Psoas muscle (tissue), 8 donors: ENCODE measurements around the gene CAPN15. TPM values are rescaled to one million over a fixed set of nuclear protein-coding genes. Genes with fewer than 3 reads are reported as not detected.
A peak's percentile ranks its signal among the peaks of the same experiment; 100 is the strongest.
"Not testable (repeated sequence)": the region's sequence is repeated elsewhere in the genome, so short reads cannot be mapped to it uniquely, and the experiment has no call there.

ENCODE experiments used
- ATAC-seq, 4 donors: fragments of 200-7000 bp; cut with Tn5 transposase; one replicate each; pipeline ENCODE4 v1.9.1; 2020; ENCODE audit warnings: moderate library complexity in 3 of 4, mild to moderate bottlenecking in 2 of 4
- DNase-seq, 2 donors: peaks; one replicate each; pipeline ENCODE4 v3.0.0-alpha.2; 2020
- H3K27ac ChIP-seq: fragments of 200-600 bp; one replicate; pipeline ENCODE4 v1.8.0; 2022
- H3K27me3 ChIP-seq, 3 donors: fragments of 200-600 bp in 1 of 3; one replicate each; pipeline versions ENCODE4 v1.6.1 to v1.8.0; 2013 to 2022; ENCODE audit warnings: low read length in 2 of 3, mild to moderate bottlenecking in 2 of 3, moderate library complexity in 1 of 3; ENCODE audit not compliant: insufficient read depth in 3 of 3
- H3K36me3 ChIP-seq, 2 donors: fragments of 200-600 bp in 1 of 2; one replicate each; pipeline versions ENCODE4 v1.6.1 to v1.8.0; 2013 to 2022; ENCODE audit warnings: low read depth in 1 of 2, mild to moderate bottlenecking in 1 of 2, moderate library complexity in 1 of 2; ENCODE audit not compliant: insufficient read depth in 1 of 2
- H3K4me1 ChIP-seq: fragments of 200-600 bp; one replicate; pipeline ENCODE4 v1.8.0; 2022
- H3K4me3 ChIP-seq: fragments of 200-600 bp; one replicate; pipeline ENCODE4 v1.8.0; 2022; ENCODE audit warnings: mild to moderate bottlenecking
- H3K9me3 ChIP-seq: fragments of 200-600 bp; one replicate; pipeline ENCODE4 v1.8.0; 2022
- WGBS, 3 donors: extraction: QIAGEN DNeasy Blood & Tissue Kit; methylation state at CpG; one replicate each; pipeline versions ENCODE4 v1.1.6 to v1.1.7; 2013; 5-methylcytosine and 5-hydroxymethylcytosine counted together
- intact Hi-C, 2 donors: fragments of 100-400 bp; cut with DNase I; formaldehyde crosslinking; loops; one replicate each; pipeline versions ENCODE4 v1.11.0 to v1.14.2; 2022
- long read RNA-seq, 2 donors: library from polyadenylated mRNA; unstranded; transcript quantifications; one replicate each; pipeline ENCODE4 v2.0.0, GENCODE V29; 2021
- polyA plus RNA-seq, 3 donors: library from polyadenylated mRNA; stranded (reverse); fragments of 200-250 nt; gene quantifications; one replicate each; pipeline ENCODE4 v1.2.3, GENCODE V29; 2013
- total RNA-seq, 4 donors: library from RNA; stranded (reverse); fragmentation: NEBNext Ultra II Directional in 2 of 4; extraction: Animal tissue kit (Norgen Biotek cat#: 25700) in 2 of 4; gene quantifications; one replicate each; pipeline versions ENCODE4 v1.2.1 to v1.2.4, GENCODE V29; 2021 to 2023
- TF ChIP-seq, protein P1 (sequence below): fragments of 200-600 bp; IDR thresholded peaks from one replicate; pipeline ENCODE4 v1.8.0; 2022; ENCODE audit warnings: antibody characterized with exemption
- donor health status: healthy with polysubstance abuse.
- donor health status: DM: no; HTN: no; CAD: no; lungs with moderate emphysema.
- donor health status: Bipolar disorder and iron deficiency.
- donor health status: healthy.
- donor health status: DM: yes; HTN: yes; CAD: no.
- donor health status: DM: no; HTN: no; CAD: no.
- donor health status: DM: no; HTN: no; CAD: no.
- donor health status: DM: yes; HTN: yes; CAD: no.

The CAPN15 gene
- 10 to 100 TPM; 15.5 to 32.1 (median 26.8) TPM for total RNA-seq
- 10 to 100 TPM; 14.9 to 26.4 (median 22.6) TPM for polyA plus RNA-seq
- long read RNA-seq, donor 1, partial matches to known transcripts: 2 of 7 reads
- long read RNA-seq, donor 1, other reads (novel, unspliced or antisense): 5 of 7 reads
- long read RNA-seq, donor 2, partial matches to known transcripts: 11 of 21 reads
- long read RNA-seq, donor 2, other reads (novel, unspliced or antisense): 10 of 21 reads

DNA sequence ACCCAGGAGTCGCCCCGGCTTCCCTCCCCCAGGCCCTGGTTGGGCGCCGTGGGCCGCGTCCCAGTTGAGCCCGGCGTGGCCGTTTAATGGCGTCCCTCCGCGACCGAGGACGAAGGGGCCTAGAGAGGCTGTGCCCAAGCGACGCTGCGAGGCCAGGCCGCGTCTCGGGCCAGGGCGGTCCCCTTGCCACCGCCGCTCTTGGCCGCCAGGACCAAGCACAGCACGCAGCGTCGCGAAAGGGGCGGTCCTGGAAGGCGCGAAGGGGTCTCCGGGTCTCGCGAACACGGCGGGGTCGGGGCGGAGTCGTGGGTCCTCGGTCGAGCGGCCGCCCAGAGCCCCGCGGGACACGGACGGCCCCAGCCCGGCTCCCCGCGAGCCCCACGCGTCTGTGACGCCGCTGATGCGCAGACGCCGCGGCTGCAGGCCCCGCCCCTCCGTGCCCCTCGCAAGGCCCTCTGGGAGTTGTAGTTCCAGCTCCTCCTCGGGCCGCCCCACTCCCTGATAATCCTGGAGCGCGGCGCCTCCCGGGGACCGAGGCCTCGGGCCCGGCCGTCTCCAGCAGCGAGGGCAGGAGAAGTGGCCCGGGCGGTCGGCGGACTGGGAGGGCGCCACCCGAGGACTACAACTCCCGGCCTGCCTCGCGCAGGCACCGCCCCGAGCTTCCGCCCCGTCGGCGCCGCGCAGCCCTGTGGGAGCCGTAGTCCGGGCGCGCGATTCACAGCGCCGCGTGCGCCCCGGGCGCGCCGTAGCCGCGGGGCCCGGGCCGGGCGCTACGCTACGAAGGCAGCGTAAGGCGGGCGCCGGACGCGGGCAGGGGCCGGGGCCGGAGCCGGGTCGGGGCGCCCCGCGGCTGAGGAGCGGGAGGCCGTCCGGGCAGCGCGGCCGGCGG is at the start of gene CAPN15:
CAPN15 (plus strand) TSS at position 698 of the 889 bp plus-strand sequence. CDS start 19,127 bp downstream, outside the sequence.
- ATAC-seq (peak; percentile 80 to 84 (median 81)), DNase-seq (peak; percentile 89 to 95)
- Histone ChIP-seq H3K27me3 (no peaks in the 10 kb centered on the region), H3K9me3 (no peaks in the 10 kb centered on the region), H3K27ac (peak within 1 kb of the TSS; percentile 100), H3K4me3 (peak within 1 kb of the TSS; percentile 87), H3K4me1 (peaks cover 42% of the 10 kb centered on the region), H3K36me3 (peaks cover 0 to under 1% of the 10 kb centered on the region in 2 donors)
- WGBS, 3 donors: 0% methylated on average over 61 to 129 of the region's 129 CpGs
- intact Hi-C loops: loop anchor here in 1 of 2 donors (5.0 kb wide), 2 partner anchors 105 to 130 kb away; partner anchors contain the start of gene NME4
- TF ChIP-seq, protein P1, sequence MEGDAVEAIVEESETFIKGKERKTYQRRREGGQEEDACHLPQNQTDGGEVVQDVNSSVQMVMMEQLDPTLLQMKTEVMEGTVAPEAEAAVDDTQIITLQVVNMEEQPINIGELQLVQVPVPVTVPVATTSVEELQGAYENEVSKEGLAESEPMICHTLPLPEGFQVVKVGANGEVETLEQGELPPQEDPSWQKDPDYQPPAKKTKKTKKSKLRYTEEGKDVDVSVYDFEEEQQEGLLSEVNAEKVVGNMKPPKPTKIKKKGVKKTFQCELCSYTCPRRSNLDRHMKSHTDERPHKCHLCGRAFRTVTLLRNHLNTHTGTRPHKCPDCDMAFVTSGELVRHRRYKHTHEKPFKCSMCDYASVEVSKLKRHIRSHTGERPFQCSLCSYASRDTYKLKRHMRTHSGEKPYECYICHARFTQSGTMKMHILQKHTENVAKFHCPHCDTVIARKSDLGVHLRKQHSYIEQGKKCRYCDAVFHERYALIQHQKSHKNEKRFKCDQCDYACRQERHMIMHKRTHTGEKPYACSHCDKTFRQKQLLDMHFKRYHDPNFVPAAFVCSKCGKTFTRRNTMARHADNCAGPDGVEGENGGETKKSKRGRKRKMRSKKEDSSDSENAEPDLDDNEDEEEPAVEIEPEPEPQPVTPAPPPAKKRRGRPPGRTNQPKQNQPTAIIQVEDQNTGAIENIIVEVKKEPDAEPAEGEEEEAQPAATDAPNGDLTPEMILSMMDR: no peak

DNA sequence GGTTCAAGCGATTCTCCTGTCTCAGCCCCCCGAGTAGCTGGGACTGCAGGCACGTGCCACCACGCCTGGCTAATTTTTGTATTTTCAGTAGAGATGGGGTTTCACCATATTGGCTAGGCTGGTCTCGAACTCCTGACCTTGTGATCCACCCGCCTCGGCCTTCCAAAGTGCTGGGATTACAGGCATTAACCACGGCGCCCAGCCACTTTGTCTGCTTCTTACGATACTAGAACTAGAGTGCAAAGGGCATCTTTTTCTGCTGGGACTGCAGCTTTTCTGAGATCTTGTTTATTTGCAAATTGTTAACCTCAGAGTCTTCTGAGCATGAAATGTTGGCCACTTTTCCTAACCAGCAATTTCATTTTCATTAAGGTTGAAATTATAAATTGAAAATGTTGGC is 49.2 kb upstream of the CAPN15 start:
- Histone ChIP-seq H3K36me3 (peaks cover 0 to 25% of the 10 kb centered on the region in 2 donors), H3K27ac (peak overlapping the region; percentile 75)
- H3K4me3 ChIP-seq, H3K4me1 ChIP-seq, H3K27me3 ChIP-seq, H3K9me3 ChIP-seq, ATAC-seq, DNase-seq, intact Hi-C loops: not testable (repeated sequence)
- 78 to 89% (median 80%) methylated on average over 9 to 10 of the region's 10 CpGs for WGBS, 3 donors

DNA sequence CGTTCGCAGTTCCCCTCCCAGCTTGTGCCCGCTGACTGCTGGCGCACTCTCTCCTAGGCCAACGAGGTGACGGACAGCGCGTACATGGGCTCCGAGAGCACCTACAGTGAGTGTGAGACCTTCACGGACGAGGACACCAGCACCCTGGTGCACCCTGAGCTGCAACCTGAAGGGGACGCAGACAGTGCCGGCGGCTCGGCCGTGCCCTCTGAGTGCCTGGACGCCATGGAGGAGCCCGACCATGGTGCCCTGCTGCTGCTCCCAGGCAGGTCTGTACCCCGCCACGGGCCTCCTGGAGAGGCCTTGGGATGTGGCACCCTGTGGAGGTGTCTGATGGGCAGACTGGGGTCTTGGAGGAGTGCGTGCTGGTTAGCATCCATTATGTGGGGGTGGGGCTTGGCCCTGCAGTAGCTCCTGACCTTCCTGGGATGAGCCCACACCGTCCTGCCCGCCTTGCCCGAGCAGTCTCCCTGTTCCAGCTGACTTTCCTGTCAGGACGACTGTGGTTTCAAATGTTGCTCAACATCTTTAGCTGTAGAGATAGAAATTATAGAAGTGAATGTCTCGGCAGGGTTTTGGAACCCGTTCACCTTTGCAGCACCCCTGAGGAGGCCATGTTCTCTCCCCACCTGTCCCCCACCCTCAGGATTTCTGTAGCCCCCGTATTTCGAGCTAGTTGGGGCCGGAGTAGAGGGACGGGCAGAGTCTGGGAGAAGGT is 44.9 kb upstream of the CAPN15 start:
- DNase-seq (no peak), ATAC-seq (peak in 1 of 4 donors; percentile 9)
- Histone ChIP-seq H3K36me3 (peaks cover 0 to 45% of the 10 kb centered on the region in 2 donors), H3K4me3 (no peak overlapping the region), H3K9me3 (no peaks in the 10 kb centered on the region), H3K4me1 (peaks cover 1% of the 10 kb centered on the region), H3K27ac (no peak overlapping the region), H3K27me3 (no peaks in the 10 kb centered on the region)
- WGBS, 3 donors: 93 to 95% (median 93%) methylated on average over 31 of the region's 31 CpGs
- intact Hi-C loops: no loop called here
- TF ChIP-seq, protein P1: no peak

DNA sequence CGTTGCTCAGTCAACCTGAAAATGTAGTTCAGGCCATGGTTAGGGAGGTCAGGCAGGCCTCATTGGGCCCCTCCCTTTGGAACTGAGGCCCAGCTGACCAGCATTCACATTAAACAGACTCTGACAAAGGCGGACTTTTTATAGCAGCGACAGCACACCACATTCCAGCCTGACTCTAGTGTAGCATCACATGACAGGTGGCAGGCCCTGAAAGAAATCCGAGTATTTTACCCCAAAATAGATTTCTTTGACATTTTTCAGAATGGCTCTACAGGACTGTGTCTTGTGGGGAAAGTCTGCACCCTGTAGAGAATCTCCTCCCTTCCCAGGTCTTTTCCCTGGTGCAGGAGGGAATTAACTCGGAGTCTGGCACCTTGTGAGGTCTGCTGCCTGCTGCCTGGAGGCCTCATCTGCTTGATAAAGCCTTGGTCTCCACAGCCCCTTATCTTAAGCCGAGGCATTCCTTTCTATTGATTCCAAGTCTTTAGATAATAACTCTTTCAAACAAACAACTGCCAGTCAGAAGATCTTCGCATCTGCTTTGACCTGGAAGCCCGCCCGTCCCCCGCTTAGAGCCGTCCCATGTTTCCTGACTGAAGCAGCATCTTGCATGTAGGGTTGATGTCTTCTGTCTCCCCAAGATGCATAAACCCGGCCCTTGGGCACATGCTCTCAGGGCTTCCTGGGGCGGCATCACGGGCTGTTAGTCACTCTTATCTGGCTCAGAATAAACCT is 44.0 kb upstream of the CAPN15 start:
- Histone ChIP-seq H3K4me3 (no peak overlapping the region), H3K36me3 (peaks cover 0 to 46% of the 10 kb centered on the region in 2 donors), H3K4me1 (no peaks in the 10 kb centered on the region), H3K27me3 (no peaks in the 10 kb centered on the region), H3K9me3 (no peaks in the 10 kb centered on the region), H3K27ac (no peak overlapping the region)
- ATAC-seq (peak in 3 of 4 donors; percentile 39 to 53 (median 42)), DNase-seq (no peak)
- WGBS, 3 donors: 67 to 83% (median 78%) methylated on average over 14 of the region's 14 CpGs
- TF ChIP-seq, protein P1: no peak
- intact Hi-C loops: no loop called here
